ENCODE results near the gene GPR137.

DNA sequence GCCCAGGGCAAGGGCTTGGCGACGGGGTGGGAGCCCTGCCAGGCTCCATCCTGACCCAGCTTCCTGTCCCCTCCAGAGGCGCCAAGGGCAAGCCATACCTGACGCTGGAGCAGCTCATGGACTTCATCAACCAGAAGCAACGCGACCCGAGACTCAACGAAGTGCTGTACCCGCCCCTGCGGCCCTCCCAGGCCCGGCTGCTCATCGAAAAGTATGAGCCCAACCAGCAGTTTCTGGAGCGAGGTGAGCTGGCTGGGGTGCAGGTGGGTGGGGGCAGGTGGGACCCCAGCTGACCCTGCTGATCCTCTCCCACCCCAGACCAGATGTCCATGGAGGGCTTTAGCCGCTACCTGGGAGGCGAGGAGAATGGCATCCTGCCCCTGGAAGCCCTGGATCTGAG, 29.3 kb upstream of the GPR137 start:
- TF ChIP-seq, protein P1, sequence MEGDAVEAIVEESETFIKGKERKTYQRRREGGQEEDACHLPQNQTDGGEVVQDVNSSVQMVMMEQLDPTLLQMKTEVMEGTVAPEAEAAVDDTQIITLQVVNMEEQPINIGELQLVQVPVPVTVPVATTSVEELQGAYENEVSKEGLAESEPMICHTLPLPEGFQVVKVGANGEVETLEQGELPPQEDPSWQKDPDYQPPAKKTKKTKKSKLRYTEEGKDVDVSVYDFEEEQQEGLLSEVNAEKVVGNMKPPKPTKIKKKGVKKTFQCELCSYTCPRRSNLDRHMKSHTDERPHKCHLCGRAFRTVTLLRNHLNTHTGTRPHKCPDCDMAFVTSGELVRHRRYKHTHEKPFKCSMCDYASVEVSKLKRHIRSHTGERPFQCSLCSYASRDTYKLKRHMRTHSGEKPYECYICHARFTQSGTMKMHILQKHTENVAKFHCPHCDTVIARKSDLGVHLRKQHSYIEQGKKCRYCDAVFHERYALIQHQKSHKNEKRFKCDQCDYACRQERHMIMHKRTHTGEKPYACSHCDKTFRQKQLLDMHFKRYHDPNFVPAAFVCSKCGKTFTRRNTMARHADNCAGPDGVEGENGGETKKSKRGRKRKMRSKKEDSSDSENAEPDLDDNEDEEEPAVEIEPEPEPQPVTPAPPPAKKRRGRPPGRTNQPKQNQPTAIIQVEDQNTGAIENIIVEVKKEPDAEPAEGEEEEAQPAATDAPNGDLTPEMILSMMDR (IDR thresholded peaks at IDR 0.05) = no peak
- TF ChIP-seq POLR2A (IDR thresholded peaks at IDR 0.05) = no peak

Measured in suprapubic skin (tissue), 3 donors.